GM19043 (cell line): ENCODE data around the gene CAMK2G.
A peak's percentile ranks its signal among the peaks of the same experiment; 100 is the strongest.

ENCODE experiments used
- ATAC-seq: cut with Tn5 transposase; IDR thresholded peaks from one replicate; pipeline ENCODE4 v1.9.1; 2021; ENCODE audit warnings: low read depth; ENCODE audit not compliant: unreplicated experiment

The CAMK2G gene

DNA sequence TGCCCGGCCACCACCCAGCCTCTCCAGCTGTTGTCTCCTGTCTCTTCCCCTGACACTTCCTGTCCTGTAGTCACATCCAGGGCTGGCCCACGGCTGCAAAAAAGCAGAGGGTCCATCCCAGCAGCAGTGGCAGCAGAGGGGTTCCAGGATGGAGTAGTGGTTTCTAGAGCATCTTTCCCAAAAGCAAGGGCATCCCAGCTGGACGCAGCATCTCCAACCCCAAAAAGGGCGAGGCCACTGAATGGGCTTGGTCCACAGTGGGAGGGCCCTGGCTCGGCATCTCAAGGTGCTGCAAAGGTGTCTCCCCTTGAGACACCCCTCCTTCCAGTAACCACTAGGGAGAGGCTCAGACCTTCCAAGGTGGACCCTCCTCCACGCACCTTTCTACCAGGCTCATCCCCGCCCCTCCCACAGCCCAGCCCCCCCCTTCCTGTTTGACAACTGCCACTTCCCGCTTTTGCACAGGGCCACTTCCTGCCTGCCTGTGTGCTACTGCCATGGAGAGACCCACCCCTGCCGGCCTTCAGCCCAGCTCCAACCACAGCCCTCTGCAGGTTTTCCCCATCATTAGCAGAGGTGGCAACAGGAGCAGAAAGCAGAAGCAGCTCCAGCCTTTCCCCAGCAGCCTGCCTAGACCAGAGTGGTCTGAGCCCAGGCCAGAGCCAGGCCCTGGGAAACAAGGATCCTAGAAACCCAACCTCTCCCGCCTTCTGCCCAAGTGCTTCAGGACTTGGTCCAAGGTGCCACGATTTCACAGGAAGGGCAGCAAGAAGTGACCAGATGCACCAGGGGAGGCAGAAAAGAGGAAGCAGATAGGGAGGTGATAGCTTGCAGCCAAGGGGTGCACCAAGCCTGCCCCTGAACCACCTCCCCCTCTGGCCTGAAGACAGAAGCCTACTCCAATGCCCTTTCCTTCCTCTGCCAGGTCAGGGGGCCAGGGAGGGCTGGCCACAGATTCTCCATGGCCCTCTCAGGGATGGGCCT lies 8.6 kb downstream of the CAMK2G start:
- no peak for ATAC-seq

DNA sequence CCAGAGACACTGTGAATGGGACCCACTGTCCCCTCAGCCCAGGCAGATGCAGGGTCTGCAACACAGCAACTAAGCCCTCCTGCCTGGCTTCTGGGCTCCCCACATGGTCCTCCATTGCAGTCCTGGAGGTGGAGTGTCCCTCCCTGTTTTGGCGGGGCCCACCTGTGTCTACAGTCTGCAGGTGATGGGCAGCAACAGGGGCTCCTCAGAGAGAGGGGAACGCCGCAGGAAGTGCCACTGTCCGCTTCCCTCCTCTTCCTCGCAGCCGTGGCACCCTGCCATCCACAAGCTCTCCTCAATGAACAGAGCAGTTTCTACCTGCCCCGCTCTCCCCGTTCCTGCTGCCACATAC lies 9.3 kb downstream of the CAMK2G start:
- ATAC-seq = no peak

DNA sequence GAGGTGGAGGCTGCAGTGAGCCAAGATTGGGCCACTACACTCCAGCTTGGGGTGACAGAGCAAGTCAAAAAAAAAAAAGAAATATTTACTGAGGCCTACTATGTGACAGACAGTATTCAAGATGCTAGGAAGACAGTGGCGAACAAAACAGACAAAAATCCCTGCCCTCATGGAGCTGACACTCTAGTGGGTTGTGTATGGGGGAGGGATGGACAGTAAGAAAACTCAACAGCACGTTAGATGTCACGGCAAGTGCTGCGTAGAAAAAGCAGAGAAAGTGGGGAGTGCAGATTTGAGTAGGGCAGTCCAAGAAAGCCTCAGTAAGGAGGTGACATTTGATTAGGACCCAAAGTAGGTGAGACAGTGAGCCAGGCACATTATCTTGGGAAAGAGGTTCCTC lies 10.1 kb downstream of the CAMK2G start:
- no peak for ATAC-seq

DNA sequence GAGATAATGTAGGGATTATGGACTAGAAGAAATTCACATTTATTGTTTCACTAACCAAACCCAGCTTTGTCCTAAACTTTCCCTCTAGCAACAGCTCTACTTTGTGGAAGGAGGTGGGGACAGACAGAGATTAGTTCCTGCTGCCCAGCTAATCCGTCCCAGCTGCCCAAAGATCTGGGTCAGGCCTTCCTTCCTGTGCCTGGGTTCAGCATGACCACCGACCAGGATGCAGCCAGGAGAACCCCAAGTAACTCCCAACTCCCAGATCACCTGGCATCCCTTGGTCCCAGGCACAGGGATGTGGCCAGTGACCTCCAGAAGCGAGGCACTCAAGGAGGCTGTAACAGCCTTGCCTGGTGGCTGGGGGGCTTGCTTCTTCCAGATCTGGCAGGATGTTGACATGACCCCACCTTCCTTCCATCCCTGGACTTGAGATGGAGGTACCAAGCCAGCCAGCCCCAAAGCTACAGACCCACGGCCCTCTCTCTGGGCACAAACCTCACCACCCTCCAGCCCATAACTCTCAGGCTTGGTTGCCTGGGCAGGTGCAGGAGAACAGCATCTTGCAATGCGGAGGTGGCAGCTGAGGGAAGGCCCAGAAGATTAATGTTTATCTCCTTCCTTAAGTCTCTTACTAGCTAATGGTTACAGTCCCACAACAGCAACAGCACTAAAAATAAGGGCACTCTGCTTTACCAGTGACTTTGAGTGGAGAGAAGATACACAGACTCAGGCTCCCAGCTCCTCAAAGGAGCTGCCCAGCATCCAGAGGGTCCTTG lies 11.1 kb downstream of the CAMK2G start:
- no peak for ATAC-seq

DNA sequence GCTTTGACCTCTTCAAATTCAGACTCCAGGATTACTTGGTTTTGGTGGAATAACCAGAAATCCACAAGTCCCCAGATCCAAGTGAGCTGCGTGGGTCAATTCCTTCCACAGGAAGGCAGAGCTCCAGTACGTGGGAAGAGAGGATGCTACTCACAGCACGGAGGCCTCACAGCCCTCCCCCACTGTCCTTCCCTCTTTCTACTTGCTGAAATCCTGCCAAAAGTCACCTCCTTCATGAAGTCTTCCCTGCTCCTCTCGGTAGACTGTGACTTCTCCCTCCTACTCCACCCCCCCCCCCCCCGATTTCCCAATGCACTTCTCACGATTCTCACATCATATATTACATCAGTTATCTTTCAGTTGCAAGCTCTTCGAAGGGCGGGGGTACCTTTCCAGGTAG lies 12.3 kb downstream of the CAMK2G start:
- no peak for ATAC-seq

DNA sequence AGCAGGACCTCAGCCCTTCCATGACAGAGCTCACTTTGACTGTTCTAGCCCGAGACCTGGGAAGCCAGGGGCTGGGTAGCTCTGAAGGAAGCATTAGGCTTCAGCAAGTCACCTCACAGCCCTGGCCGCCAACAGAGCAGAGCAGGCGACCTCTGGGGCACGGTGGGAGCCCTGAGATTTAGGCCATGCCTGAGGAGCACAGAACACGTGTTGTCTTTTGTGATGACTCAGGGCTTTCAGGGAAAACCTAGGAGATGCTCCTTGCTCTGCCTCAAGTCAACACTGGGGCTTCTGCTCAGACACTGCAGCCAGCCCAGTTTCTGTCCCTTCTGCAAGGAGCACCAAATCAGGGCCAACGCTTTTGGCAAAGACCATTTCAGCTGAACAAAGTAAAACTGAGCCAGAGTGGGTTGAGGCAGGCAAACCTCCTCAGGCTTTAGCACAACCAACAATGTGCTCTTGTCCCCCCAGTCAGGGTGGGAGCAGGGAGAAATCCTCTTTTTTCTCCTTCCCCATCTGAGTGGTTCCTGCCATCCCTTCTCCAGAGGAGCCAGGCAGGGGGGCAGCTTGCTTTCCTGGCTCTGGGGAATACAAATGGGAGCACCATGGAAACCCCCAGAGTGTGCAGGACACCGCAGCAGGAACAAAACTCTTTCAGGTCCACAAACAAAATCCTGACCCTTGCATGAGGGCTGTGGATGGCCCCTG lies 14.4 kb downstream of the CAMK2G start:
- no peak for ATAC-seq

DNA sequence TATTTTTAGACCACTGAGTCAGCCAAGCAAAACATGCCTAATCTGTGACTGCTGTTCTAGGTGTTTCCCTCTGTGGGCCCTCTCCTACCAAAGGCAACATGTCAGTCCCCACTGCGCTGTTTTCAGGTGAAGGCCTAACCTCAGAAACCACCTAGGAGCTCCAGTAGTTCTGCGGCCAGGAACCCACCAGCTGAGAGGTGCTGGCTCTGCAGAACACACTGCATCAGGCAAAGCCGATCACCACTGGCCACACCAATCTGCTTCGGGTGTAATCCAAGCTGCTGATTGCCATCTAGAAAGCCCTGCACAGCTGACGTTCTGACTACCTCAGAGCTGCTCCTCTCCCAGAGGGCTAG lies 14.9 kb downstream of the CAMK2G start:
- no peak for ATAC-seq

DNA sequence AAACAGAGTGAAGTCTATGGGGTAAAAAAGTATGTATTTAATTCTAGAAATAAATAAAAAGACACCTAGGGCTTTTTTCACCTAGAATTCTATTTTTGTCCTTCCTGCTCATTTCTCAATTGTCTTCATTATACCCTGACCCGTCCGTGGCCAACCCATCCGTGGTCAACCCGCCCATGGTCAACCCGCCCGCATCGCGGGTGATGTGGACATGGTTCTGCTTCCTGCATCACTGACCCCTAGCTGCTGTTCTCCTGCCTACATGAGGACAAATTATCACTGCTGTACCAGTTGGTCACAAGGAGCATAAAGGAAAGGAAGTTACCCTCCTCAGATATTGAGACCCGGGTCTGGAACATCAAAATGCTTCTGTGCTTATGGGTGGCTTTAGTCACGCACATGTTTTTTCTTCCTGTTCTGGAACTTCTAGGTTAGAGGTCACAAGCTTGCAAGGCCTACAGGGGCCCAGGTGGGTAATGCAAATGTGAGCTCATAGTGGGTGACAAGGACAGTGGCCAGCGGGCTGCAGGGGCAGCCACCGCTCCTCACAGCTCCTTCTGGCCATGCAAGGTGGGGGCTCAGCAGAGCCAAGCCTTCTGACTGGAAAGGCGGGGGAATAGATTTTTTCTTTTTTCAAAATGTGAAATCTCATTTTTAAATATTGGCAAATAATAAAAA lies 15.5 kb downstream of the CAMK2G start:
- no peak for ATAC-seq

DNA sequence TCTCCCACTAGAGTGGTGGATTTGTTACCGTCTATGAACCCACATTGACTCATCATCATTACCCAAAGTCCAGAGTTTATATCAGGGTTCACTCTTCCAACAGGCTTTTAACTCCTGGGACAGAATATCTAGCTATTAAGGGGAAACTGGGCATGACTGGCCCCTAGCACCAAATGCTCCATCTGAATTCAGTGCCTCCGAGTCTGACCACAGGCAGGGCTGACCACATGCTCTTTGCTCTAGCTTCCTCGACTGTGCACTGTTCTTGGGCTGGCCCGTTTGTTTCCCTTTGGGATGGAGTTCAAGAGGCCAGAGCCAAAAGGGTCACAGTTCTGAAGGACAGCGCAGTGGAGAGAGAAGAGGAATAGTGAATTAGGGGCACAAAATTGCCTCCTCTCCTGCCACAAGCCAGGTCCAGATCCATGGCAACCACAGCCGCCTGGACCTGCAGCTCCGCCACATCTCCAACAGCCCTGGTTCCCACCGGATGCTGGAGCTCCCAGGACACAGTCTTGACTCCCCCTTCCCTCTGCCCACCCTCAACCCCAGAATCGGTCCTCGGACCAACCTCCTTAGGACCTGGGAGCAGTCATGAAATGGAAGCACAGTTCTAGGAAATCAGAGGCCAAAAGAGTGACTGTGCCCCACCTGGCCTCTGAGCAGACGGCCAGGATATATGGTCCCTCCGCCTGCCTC lies 16.2 kb downstream of the CAMK2G start:
- no peak for ATAC-seq

DNA sequence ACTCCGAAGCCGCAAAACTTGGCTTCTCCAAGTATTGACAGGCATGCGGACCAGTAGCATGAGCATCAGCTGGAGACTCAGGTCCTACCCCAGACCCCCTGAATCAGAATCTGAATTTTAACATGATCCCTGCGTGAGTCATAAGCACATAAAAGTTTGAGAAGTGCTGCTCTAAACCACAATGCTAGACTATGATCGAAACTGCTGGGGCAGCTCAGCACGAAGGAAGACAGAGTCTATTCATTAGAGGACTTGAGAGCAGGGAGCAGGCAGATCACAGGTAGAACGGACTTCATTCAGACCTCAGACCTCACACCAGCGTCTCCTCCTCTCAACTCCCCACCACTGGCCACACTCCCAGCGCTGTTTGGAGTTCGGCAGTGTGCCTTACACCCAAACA lies 16.9 kb downstream of the CAMK2G start:
- no peak for ATAC-seq

DNA sequence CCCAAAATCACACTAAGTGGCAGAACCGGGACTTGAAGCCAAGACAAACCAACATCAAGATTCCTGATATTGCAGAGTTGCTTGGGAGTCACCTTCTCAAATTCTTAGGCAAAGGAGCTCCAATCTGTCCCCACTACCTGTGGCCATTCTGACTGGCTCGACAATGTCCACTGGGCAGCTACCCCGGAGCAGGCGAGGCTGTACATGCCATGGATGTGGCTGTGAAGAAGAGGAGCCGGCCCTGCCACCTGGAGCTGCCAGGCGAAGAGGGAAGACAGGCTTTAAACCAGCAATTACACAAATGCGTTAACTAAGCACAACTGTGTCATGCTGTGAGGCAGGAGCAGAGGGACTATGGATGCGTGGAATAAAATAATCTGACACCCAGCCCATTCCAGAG lies 18.1 kb downstream of the CAMK2G start:
- ATAC-seq = no peak

DNA sequence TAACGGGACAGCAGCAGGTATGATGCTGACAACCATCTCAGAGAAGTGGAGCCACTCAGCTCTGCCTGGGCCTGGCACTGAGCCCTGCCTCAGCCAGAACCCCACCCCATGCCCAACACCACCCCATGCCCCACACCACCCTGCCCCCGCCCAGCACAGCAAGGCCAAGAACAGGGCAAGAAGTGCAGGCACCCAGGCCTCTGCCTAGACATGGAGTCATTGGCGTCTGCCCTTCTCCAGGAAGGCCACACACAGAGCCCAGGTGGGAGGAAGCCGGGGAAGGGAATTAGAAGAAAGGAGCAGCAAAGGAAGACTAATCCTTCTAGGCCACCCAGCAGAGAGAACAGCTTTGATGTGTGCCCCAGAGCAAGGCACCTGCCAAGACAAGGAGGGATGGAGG lies 18.9 kb downstream of the CAMK2G start:
- ATAC-seq = no peak

DNA sequence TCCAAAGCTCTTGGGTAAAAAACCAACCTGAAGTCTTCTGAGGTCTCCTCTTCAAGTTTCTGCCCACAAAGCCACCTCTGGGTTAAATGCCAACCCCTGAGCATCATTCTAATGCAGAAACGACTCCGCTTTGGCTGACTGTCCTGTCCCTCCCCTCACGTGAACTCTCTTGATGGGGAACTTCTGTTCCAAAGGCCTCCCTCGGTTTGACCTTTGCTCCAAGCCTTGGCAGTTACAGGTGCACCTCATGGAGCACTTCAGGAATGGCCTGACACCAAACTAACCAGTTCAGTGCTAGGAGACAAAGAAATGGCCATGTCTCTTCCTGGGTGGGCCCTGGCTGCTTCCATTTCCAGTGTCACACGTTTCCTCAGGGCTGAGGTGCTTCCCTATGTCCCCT lies 20.0 kb downstream of the CAMK2G start:
- no peak for ATAC-seq

DNA sequence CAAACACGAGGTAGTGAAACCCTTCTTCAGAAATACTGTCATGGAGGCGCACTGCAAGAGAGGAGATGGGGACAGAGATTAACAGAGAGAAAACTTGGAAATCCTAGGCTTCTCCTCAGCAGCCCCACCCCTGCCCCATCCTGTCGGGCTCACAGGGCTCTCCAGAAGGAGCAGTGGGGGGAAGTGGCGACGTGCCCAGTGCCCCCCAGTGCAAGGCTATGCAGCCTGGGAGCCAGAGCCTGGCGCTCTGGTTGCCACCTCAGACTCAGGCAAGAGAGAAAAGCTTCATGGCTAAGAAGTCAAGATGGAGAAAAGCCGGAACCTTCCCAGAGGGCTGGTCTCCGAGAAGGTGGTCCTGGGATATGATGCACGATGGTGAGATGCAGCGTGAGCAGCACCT lies 21.2 kb downstream of the CAMK2G start:
- no peak for ATAC-seq

DNA sequence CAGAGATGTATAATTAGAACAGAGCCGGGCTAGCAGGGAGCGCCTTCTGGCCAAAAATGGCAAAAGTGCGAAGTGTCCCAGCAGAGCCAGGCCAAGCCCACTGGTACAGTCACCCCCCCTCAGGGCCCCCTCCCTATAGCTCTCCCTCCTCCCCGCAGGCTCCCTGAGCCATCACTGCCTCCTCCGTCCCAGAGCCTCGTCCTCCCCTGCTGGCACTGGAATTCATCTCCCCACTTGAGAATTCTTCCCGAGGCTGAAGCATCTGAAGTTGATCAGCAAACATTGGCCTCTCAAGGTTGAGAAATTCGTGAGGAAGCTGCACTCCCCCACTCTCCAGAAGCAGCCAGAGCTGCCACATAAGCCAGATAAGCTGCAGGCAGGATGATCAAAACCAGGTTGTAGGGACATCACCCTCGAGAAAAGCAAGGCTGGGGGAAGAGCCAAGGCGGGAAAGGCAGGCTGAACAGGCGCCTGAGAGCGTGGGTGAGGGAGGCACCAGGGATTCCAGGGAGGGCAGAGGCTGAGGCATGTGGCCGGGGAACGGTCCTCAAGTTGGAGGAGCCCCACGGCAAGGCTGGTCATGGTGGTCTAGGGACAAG lies 23.4 kb downstream of the CAMK2G start:
- ATAC-seq = no peak

DNA sequence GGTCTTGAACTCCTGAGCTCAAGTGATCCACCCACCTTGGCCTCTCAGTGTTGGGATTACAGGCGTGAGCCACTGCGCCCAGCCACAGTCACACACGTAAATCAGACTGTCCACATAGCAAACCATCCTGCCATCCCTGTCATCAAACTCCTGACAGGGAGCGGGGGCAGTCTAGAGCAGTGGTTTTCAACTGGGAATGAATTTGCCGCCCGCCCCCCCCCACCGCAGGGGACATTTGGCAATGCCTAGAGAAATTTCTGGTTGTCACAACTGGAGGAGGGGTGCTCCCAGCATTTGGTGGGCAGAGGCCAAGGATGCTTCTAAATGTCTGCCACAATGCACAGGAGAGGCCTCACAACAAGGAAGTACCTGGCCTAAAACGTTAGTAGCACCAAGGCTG lies 24.1 kb downstream of the CAMK2G start:
- no peak for ATAC-seq

DNA sequence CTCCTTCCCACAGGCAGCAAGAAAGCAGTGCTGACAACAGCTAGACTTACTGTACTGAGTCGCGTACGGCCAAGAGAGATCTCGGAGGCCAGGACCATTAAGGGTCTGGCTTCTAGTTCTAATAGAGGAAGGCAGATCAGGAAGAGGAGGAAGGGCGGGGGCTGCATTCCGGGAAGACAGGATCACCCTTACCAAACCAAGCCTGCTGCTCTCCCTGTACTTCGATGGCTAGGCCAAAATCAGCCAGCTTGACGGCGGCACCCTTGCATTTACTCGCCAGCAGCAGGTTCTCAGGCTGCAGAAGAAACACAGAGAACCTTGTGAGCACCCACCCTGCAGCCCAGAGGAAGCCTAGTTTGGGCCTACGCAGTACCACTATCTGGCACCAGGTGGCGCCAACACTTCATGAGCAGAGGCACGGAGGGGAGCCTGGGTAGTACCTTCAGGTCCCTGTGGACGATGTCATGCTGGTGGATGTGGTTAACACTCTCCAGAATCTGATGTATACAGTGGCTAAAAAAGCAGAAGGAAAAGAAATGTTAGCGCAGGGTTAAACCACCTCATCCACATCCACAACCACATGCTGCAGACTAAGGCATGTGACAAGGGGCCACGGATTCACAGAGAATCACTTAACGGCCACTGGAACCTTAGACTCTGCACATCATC lies 25.4 kb downstream of the CAMK2G start:
- ATAC-seq = peak; percentile 97

DNA sequence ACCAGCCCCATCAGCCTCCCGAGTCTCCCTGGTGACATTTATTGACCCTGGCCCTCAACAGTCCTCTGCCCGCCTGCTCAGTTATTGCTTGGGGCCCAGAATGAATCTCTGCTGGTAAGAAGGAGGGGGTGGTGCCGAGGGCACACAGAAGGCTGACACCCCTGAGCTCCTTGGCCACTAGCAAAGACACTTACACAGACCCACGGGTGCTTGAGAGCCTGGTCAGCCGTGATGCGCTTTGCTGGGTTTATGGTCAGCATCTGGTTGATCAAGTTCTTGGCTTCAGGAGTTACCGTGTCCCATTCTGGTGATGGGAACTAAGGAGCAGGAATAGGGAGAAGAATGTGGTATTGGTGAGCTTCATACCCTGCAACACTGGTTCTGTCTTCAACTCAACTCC lies 27.3 kb downstream of the CAMK2G start:
- ATAC-seq = no peak

DNA sequence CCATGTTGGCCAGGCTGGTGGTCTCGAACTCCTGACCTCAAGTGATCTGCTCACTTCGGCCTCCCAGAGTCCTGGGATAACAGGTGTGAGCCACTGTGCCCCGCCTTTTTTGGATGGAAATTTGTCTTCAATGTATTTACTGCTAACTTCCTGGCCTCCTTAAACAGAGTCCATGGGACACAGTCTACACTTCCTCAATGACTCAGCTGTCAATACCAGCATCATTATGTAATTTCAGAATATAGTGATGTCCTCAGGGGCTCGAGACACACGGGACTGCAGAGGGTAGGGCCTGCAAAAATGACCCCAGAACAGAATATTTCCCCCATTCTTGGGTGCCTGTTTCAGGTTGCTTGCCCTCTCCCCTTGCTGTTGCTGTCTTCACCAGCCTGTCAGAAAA lies 31.1 kb downstream of the CAMK2G start:
- no peak for ATAC-seq
